GM12874 (cell line): ENCODE data around the gene SFMBT2.

ENCODE experiments used
- TF ChIP-seq, protein P1 (sequence below): IDR thresholded peaks from 2 replicates; pipeline ENCODE4 v1.5.1; 2011; ENCODE audit warnings: low read depth, mild to moderate bottlenecking, control low read depth, low read length, moderate library complexity; ENCODE audit not compliant: insufficient read depth

SFMBT2 gene

GRCh38 chr10:7151538-7151937, 259.3 kb downstream of the SFMBT2 start:
- TF ChIP-seq, protein P1, sequence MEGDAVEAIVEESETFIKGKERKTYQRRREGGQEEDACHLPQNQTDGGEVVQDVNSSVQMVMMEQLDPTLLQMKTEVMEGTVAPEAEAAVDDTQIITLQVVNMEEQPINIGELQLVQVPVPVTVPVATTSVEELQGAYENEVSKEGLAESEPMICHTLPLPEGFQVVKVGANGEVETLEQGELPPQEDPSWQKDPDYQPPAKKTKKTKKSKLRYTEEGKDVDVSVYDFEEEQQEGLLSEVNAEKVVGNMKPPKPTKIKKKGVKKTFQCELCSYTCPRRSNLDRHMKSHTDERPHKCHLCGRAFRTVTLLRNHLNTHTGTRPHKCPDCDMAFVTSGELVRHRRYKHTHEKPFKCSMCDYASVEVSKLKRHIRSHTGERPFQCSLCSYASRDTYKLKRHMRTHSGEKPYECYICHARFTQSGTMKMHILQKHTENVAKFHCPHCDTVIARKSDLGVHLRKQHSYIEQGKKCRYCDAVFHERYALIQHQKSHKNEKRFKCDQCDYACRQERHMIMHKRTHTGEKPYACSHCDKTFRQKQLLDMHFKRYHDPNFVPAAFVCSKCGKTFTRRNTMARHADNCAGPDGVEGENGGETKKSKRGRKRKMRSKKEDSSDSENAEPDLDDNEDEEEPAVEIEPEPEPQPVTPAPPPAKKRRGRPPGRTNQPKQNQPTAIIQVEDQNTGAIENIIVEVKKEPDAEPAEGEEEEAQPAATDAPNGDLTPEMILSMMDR, result no peak

- TF ChIP-seq, protein P1, result no peak
These were observed 260.5 kb downstream of the SFMBT2 start for GRCh38 chr10:7150349-7150748.

DNA sequence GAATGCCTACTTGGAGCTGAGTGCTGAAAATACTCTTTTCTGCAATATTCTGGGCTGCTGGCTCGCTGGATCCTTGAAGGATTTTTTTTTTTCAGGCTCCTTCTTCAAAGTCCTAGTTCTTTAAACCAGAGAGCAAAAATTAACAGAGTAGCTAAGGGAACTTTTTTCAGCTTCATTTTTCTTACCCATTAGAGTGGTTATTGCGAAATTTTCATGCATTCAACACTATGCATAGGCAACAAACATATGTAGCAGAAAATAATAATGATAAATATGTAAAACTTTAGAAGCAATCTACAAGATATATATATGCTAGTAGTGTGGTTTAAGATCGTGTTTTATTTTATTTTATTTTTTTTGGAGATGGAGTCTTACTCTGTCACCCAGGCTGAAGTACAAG, 264.6 kb downstream of the SFMBT2 start:
- TF ChIP-seq, protein P1, result no peak

DNA sequence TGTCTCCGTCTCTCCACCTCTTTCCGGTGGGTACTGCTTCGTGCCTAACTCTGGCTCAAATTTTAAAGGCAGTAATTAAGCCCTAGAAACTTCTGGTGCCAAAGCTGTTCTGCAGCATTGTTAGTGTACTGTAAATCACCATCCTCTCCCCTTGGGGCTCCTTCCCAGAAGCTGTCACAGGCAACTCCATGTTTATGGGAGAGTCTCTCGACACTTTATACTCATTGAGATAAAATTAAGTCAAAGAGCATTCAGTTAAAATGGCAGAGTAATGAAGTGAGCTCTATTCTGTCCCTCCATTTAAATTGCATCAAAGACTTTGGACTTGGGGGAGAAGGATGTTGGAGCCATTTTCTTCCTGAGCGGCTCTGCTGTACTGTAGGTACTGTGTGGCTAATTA, 274.8 kb downstream of the SFMBT2 start:
- TF ChIP-seq, protein P1, result no peak

GRCh38 chr10:7135188-7135587, 275.6 kb downstream of the SFMBT2 start:
- TF ChIP-seq, protein P1, result no peak

DNA sequence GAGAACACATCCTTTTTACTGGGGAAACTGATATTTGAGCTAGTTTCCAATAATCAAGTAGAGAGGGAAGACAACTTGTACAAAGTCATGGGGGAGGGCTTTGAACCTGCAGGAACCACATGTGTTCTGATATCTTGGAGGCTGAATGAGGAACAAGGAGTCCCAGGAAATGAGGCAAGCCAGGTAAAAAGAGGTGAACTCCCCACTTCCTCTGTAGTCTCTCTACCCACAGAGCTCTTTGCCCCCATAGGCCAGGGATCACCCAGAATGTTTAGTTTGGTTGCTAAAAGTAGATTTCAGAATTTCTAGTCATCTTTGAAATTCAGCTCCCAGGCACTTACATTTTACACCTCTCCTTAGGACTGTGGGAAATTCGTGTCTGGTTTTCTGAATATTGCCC, 276.4 kb downstream of the SFMBT2 start:
- TF ChIP-seq, protein P1, result no peak

GRCh38 chr10:7133958-7134357, 276.9 kb downstream of the SFMBT2 start:
- TF ChIP-seq, protein P1, result no peak

DNA sequence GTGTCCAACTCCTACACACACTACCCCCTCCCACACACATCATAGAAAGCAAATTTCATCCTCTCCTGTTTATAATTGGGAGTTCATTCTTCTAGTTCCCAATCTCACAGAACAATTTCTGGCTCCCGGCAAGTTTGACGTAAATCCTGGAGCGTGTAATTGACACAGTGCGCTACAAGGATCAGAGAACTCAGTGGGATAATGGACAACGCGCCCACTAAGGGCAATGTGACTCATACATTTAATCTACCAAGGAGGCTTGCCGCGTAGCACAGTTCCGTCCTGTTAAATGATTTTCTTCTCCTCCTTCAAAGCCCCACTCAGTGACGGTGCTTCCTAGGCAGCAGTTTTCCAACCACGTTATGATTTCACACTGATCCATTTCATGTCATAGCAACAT, 277.6 kb downstream of the SFMBT2 start:
- TF ChIP-seq, protein P1, result no peak
